Astrocyte of the spinal cord (primary cell): ENCODE data around the gene NTN1.
"Not testable (repeated sequence)": the region's sequence is repeated elsewhere in the genome, so short reads cannot be mapped to it uniquely, and the experiment has no call there.

Experiments
- DNase-seq: peaks from one replicate; pipeline ENCODE4 v3.0.0; 2011; ENCODE audit warnings: low read depth, low spot score
- H3K4me3 ChIP-seq: 2 replicates; pipeline ENCODE4 v1.5.1; 2011; ENCODE audit warnings: low read depth, mild to moderate bottlenecking, low read length, moderate library complexity
- in situ Hi-C: cut with HindIII; loops from 2 replicates; pipeline ENCODE4 v1.10.0; 2017; ENCODE audit warnings: low sequenced_read_pairs
- TF ChIP-seq, protein P1 (sequence below): IDR thresholded peaks from 2 replicates; pipeline ENCODE4 v1.5.1; 2012; ENCODE audit warnings: low read depth, mild to moderate bottlenecking, low read length, inconsistent platforms

The NTN1 gene

DNA sequence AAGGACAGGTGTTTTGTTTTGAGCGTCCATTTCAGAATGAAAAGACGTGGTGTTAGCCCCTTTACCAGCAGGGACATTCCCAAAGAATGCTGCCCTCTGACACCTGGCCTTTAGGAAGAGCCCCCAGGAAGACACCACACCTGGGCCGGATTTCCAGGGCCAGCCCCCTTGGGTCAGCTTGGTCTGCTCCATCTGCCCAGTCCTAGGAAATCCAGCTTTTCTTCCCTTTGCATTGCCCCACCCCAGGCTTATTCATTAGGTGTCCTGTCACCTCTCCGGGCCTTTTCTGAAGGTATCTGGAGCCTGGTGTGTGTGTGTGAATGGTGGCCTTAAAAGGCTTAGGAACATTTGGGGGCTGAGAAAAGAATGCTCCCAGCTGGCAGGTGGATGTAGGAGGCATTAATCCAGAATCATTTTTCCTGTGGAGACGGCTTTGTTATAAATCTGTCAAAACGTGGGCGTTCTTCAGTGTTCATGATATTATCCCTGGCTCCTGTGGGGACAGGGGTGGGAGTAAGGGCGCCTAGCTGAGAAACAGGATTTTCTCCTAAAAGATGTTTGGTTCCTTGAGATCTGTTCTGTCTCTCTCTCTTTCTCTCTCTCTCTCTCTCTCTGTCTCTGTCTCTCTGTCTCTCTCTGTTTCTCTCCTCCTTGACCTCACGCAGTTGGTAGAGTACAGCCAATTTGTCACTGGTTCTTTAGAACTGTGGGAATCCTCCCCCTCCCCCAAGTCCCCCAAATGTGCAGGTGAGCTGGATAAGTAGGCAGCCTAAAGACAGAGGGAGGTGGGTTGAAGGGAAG lies 84.0 kb downstream of the NTN1 start:
- in situ Hi-C loops: no loop called here
- no peak for DNase-seq
- no peak overlapping the region for H3K4me3 ChIP-seq
- TF ChIP-seq, protein P1, sequence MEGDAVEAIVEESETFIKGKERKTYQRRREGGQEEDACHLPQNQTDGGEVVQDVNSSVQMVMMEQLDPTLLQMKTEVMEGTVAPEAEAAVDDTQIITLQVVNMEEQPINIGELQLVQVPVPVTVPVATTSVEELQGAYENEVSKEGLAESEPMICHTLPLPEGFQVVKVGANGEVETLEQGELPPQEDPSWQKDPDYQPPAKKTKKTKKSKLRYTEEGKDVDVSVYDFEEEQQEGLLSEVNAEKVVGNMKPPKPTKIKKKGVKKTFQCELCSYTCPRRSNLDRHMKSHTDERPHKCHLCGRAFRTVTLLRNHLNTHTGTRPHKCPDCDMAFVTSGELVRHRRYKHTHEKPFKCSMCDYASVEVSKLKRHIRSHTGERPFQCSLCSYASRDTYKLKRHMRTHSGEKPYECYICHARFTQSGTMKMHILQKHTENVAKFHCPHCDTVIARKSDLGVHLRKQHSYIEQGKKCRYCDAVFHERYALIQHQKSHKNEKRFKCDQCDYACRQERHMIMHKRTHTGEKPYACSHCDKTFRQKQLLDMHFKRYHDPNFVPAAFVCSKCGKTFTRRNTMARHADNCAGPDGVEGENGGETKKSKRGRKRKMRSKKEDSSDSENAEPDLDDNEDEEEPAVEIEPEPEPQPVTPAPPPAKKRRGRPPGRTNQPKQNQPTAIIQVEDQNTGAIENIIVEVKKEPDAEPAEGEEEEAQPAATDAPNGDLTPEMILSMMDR: no peak

DNA sequence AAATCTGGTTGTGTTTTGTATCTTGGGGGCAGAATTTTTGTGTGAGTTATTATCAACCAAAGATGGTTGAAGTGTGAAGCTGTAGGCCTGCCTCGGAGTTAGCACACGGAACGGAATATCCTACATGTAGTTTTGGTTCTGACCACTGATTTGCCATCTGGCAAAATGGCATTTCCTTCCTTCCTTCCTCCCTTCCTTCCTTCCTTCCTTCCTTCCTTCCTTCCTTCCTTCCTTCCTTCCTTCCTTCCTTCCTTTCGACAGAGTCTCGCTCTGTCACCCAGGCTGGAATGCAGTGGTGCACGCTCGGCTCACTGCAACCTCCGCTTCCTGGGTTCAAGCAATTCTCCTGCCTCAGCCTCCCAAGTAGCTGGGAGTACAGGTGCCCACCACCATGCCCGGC lies 85.0 kb downstream of the NTN1 start:
- in situ Hi-C loops, DNase-seq, H3K4me3 ChIP-seq: not testable (repeated sequence)

DNA sequence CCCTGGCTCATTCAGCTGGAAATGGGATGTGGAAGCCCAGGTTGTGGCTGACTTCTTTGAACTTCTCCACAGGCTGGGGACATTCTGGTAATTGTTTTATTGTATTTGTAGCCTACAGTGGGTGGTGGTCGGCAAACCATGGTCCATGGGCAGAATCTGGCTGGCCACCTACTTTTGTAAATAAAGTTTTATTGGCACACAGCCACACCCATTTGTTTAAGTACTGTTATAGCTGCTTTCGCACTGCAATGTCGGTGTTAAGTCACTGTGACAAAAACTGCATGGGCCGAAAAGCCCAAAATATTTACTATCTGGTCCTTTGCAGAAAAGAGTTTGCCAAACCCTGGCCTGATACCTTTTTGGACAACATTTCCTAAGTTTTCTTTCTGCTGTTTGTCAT lies 86.2 kb downstream of the NTN1 start:
- in situ Hi-C loops: no loop called here
- no peak overlapping the region for H3K4me3 ChIP-seq
- TF ChIP-seq, protein P1: no peak
- no peak for DNase-seq

DNA sequence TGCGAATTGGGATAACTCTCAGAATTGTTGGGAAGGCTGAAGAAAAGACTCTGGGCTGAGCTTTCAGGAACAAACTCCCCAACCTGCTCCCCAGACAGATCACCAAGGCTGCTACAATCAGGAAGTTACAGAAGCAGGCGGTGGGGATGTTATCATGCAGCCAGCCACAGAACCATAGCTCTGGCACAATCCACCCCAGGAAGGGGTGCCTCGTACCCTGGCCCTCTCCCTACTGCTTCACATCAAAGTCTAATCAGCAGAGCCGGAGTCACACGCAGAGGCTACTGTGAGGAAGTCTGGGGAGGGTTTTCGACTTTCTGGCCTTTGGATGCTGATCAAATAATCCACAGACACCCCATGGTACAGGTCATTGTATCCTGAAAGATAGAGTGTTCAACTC lies 86.8 kb downstream of the NTN1 start:
- TF ChIP-seq, protein P1: no peak
- H3K4me3 ChIP-seq: no peak overlapping the region
- no peak for DNase-seq
- in situ Hi-C loops: no loop called here

DNA sequence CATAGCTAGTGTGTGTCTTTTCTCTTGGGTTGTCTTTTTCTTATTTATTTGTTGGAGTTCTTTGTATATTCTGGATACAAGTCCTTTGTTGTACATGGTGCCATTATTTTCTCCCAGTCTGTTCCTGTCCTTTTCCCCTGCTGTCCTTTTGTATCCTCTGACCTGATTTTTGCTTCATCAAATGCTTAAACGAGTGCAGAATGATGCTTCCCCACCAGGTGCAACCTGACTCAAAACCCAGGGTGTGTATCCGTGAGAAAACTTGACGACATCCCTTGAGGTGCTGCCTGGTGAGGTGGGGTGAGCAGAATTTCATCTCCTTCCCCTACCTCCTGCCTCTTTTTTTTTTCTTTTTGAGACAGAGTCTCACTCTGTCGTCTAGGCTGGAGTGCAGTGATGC lies 88.6 kb downstream of the NTN1 start:
- in situ Hi-C loops: no loop called here
- no peak for DNase-seq
- no peak overlapping the region for H3K4me3 ChIP-seq
- TF ChIP-seq, protein P1: no peak

DNA sequence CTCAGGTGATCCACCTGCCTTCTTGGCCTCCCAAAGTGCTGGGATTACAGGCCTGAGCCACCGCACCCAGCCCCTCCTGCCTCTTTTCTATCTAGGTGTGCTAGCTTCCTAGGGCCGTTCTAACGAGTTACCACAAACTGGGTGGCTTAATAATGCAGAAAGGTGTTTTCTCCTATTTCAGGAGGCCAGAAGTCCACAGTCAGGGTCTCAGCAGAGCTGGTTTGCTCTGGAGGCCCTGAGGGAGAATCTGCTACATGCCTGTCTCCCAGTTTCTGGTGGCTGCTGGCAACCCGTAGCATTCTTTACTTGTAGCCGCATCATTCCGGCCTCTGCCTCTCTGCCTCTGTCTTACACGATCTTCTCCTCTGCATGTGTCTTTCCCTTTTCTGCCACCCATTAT lies 89.2 kb downstream of the NTN1 start:
- in situ Hi-C loops: no loop called here
- TF ChIP-seq, protein P1: no peak
- H3K4me3 ChIP-seq: no peak overlapping the region
- no peak for DNase-seq

DNA sequence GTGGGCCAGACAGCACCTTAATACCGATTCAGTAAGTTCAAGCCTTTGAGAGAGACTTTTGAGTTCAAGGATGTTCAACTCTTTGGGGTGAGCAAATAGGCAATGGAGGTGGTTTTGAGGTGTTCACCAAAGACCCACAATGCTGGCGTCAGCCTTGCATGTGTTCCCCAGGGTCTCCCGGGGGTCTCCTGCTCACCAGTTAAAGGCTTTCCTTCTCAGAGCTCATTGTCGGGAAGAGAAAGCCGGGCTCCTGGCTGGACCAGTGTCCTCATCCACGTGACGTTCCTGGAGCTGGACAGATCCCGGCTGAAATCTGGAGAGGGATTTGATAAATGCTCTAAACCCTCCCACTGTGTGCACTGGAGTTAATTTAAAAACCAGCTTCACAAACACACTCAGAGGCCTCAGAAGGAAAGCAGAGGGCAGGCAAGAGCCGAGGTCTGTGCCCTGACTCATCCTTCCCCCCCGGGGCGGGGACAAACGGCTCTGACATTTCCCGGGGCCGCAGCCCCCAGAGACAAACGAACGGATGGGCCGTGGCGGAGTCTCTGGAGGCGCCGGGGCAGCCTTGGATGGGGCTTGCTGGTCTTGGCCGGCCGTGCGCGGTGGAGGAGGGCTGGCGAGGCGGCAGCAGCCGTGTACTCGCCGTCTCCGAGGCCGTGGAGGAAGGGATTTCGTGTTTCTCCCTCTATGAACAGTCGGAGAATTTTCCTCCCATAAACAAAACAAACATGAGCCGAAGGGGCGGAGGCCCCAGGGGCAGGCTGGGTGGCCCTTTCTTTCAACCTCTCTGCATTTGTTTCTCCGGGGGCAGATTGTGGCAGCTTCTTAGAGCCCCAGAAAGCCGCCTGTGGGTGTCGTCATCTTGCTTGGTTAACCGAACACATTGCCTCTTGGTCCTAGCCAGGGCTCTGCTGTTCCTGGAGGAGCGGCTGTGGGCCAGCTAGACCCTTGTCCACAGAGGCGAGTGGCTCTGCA lies 94.2 kb downstream of the NTN1 start:
- in situ Hi-C loops: no loop called here
- peak; percentile 65 for DNase-seq
- TF ChIP-seq, protein P1: peak; percentile 22
- H3K4me3 ChIP-seq: peak overlapping the region; percentile 31
